ENCODE measurements around the gene TNKS1BP1.

The TNKS1BP1 gene

GRCh38 chr11:57348636-57349313 is 24.0 kb upstream of the TNKS1BP1 start:
- peak; percentile 17 for DNase-seq (ENCODE audit: low read depth)
- no peak overlapping the region for H3K4me3 ChIP-seq (ENCODE audit: control insufficient read depth, low read depth, low read length)
- TF ChIP-seq CTCF (conservative IDR thresholded peaks at IDR 0.05; ENCODE audit: control insufficient read depth, insufficient read depth, low read depth, low read length), result no peak

- DNase-seq (ENCODE audit: low read depth), result no peak
- H3K4me3 ChIP-seq (ENCODE audit: control insufficient read depth, low read depth, low read length), result no peak overlapping the region
- TF ChIP-seq CTCF (conservative IDR thresholded peaks at IDR 0.05; ENCODE audit: control insufficient read depth, insufficient read depth, low read depth, low read length), result no peak
Observed at GRCh38 chr11:57348052-57348451, 23.3 kb upstream of the TNKS1BP1 start.

GRCh38 chr11:57347336-57347735 is 22.6 kb upstream of the TNKS1BP1 start:
- no peak overlapping the region for H3K4me3 ChIP-seq (ENCODE audit: control insufficient read depth, low read depth, low read length)
- no peak for DNase-seq (ENCODE audit: low read depth)
- TF ChIP-seq CTCF (conservative IDR thresholded peaks at IDR 0.05; ENCODE audit: control insufficient read depth, insufficient read depth, low read depth, low read length), result no peak

- DNase-seq (ENCODE audit: low read depth), result peak; percentile 71
Observed at GRCh38 chr11:57345555-57346211, 20.9 kb upstream of the TNKS1BP1 start.

GRCh38 chr11:57344826-57345225 is 20.1 kb upstream of the TNKS1BP1 start:
- TF ChIP-seq CTCF (conservative IDR thresholded peaks at IDR 0.05; ENCODE audit: control insufficient read depth, insufficient read depth, low read depth, low read length), result no peak
- no peak overlapping the region for H3K4me3 ChIP-seq (ENCODE audit: control insufficient read depth, low read depth, low read length)
- no peak for DNase-seq (ENCODE audit: low read depth)

More at GRCh38 chr11:57345555-57346211, 20.9 kb upstream of the TNKS1BP1 start:
- peak; percentile 74 for TF ChIP-seq CTCF (conservative IDR thresholded peaks at IDR 0.05; ENCODE audit: control insufficient read depth, insufficient read depth, low read depth, low read length)
- H3K4me3 ChIP-seq (ENCODE audit: control insufficient read depth, low read depth, low read length), result no peak overlapping the region

- no peak overlapping the region for H3K4me3 ChIP-seq (ENCODE audit: control insufficient read depth, low read depth, low read length)
- no peak for TF ChIP-seq CTCF (conservative IDR thresholded peaks at IDR 0.05; ENCODE audit: control insufficient read depth, insufficient read depth, low read depth, low read length)
- no peak for DNase-seq (ENCODE audit: low read depth)
Observed at GRCh38 chr11:57343825-57344224, 19.1 kb upstream of the TNKS1BP1 start.

Measured in fibroblast of mammary gland (primary cell).